ENCODE results near the gene NTM. TPM values are rescaled to one million over a fixed set of nuclear protein-coding genes. Genes with fewer than 3 reads are reported as not detected.

The NTM gene
- total RNA-seq, 1 experiment from 2014 or later: 16.4 TPM

DNA sequence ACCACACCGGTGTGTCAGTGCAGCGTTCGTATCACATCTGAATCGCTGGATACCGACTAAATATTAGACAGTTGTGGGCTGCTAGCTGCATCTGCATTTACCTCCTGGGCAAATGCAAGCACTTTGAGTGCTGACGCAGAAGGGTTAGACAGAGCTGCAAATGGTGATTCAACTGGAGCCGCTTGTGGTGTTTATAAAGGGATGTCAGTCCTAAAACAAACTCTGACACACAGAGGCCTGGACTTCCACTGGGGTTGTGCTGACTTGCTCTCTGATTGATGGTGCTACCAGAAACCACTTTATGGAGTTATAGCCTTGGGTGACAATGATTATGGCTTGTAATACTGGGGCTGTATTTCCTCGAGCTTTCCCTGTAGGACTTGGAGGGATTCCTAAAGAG, 374.4 kb downstream of the NTM start (continued):
- TF ChIP-seq, protein P1, sequence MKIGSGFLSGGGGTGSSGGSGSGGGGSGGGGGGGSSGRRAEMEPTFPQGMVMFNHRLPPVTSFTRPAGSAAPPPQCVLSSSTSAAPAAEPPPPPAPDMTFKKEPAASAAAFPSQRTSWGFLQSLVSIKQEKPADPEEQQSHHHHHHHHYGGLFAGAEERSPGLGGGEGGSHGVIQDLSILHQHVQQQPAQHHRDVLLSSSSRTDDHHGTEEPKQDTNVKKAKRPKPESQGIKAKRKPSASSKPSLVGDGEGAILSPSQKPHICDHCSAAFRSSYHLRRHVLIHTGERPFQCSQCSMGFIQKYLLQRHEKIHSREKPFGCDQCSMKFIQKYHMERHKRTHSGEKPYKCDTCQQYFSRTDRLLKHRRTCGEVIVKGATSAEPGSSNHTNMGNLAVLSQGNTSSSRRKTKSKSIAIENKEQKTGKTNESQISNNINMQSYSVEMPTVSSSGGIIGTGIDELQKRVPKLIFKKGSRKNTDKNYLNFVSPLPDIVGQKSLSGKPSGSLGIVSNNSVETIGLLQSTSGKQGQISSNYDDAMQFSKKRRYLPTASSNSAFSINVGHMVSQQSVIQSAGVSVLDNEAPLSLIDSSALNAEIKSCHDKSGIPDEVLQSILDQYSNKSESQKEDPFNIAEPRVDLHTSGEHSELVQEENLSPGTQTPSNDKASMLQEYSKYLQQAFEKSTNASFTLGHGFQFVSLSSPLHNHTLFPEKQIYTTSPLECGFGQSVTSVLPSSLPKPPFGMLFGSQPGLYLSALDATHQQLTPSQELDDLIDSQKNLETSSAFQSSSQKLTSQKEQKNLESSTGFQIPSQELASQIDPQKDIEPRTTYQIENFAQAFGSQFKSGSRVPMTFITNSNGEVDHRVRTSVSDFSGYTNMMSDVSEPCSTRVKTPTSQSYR (CRISPR knock-in tag; IDR thresholded peaks at IDR 0.05): no peak

DNA sequence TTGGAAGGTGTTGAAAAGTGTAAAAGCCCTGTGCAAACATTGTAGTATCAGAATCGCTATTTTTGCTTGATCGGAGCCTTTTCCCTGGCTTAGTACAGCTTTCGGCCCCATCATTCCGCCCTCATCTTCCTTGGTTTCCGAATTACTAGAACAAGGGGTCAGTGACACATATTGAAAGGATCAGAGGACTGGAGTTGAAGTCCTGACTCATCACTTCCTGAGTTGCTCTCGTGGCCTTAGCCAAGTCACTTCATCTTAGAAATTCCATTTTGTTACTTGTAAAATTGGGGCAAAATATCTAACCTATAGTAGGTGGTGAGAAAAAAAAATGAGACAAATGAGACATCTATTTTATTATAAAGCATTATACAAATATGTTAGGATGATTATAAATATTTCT, 375.0 kb downstream of the NTM start:
- CTCF ChIA-PET: interaction anchor here (1.0 to 1.1 kb wide), 2 partner anchors 15 to 51 kb away, joined by 3 to 4 read pairs; no protein-coding TSS in a partner anchor
- POLR2A ChIA-PET: no interaction called here
- no peak overlapping the region for H3K4me3 Mint-ChIP-seq
- H3K27me3 Mint-ChIP-seq (ENCODE audit: low read depth): no peaks in the 10 kb centered on the region
- H3K27ac Mint-ChIP-seq: no peak overlapping the region; the same call in 1 of the 2 replicates
- H3K36me3 Mint-ChIP-seq: no peaks in the 10 kb centered on the region
- H3K4me1 Mint-ChIP-seq: peaks cover 7% of the 10 kb centered on the region
- H3K9me3 Mint-ChIP-seq: no peaks in the 10 kb centered on the region
- no peak for DNase-seq (ENCODE audit: low spot score)
- TF ChIP-seq EMX1 (CRISPR knock-in tag; IDR thresholded peaks at IDR 0.05) (no peak), JAZF1 (CRISPR knock-in tag; IDR thresholded peaks at IDR 0.05) (no peak), SOX15 (CRISPR knock-in tag; IDR thresholded peaks at IDR 0.05) (no peak), ZBTB21 (CRISPR knock-in tag; IDR thresholded peaks at IDR 0.05; ENCODE audit: borderline replicate concordance) (no peak), RORB (CRISPR knock-in tag; IDR thresholded peaks at IDR 0.05) (no peak), FOXP1 (CRISPR knock-in tag; IDR thresholded peaks at IDR 0.05; ENCODE audit: borderline replicate concordance) (no peak), OVOL2 (CRISPR knock-in tag; IDR thresholded peaks at IDR 0.05; ENCODE audit: borderline replicate concordance) (no peak), ESRRA (CRISPR knock-in tag; IDR thresholded peaks at IDR 0.05; ENCODE audit: borderline replicate concordance) (no peak), RELA (CRISPR knock-in tag; IDR thresholded peaks at IDR 0.05; ENCODE audit: borderline replicate concordance) (no peak)
- TF ChIP-seq, protein P2, sequence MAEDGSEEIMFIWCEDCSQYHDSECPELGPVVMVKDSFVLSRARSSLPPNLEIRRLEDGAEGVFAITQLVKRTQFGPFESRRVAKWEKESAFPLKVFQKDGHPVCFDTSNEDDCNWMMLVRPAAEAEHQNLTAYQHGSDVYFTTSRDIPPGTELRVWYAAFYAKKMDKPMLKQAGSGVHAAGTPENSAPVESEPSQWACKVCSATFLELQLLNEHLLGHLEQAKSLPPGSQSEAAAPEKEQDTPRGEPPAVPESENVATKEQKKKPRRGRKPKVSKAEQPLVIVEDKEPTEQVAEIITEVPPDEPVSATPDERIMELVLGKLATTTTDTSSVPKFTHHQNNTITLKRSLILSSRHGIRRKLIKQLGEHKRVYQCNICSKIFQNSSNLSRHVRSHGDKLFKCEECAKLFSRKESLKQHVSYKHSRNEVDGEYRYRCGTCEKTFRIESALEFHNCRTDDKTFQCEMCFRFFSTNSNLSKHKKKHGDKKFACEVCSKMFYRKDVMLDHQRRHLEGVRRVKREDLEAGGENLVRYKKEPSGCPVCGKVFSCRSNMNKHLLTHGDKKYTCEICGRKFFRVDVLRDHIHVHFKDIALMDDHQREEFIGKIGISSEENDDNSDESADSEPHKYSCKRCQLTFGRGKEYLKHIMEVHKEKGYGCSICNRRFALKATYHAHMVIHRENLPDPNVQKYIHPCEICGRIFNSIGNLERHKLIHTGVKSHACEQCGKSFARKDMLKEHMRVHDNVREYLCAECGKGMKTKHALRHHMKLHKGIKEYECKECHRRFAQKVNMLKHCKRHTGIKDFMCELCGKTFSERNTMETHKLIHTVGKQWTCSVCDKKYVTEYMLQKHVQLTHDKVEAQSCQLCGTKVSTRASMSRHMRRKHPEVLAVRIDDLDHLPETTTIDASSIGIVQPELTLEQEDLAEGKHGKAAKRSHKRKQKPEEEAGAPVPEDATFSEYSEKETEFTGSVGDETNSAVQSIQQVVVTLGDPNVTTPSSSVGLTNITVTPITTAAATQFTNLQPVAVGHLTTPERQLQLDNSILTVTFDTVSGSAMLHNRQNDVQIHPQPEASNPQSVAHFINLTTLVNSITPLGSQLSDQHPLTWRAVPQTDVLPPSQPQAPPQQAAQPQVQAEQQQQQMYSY (CRISPR knock-in tag; IDR thresholded peaks at IDR 0.05): no peak
- TF ChIP-seq, protein P3, sequence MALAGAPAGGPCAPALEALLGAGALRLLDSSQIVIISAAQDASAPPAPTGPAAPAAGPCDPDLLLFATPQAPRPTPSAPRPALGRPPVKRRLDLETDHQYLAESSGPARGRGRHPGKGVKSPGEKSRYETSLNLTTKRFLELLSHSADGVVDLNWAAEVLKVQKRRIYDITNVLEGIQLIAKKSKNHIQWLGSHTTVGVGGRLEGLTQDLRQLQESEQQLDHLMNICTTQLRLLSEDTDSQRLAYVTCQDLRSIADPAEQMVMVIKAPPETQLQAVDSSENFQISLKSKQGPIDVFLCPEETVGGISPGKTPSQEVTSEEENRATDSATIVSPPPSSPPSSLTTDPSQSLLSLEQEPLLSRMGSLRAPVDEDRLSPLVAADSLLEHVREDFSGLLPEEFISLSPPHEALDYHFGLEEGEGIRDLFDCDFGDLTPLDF (CRISPR knock-in tag; IDR thresholded peaks at IDR 0.05): no peak
- TF ChIP-seq, protein P4, sequence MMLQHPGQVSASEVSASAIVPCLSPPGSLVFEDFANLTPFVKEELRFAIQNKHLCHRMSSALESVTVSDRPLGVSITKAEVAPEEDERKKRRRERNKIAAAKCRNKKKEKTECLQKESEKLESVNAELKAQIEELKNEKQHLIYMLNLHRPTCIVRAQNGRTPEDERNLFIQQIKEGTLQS (CRISPR knock-in tag; conservative IDR thresholded peaks at IDR 0.05): no peak
- no peak for ATAC-seq

DNA sequence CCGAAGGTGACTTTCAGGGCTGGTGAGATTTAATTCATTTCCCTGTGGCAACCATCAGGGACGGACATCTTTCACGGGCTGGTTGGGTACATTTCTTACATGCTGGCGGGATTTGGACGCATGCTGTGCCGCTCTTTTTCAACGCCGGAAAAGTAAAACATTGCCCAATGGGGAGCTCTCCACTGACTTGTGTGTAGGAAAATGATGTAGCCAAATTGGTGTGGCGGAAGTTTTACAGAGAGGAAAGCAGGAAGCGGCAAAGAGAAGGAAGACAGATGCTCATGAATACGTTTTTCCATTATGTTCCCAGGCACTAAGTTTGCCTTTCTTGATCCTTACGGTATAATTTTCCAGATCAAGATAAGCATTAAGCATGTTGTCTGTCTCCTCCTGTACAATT, 375.8 kb downstream of the NTM start:
- POLR2A ChIA-PET: no interaction called here
- no peak overlapping the region for H3K27ac Mint-ChIP-seq
- TF ChIP-seq, protein P5, sequence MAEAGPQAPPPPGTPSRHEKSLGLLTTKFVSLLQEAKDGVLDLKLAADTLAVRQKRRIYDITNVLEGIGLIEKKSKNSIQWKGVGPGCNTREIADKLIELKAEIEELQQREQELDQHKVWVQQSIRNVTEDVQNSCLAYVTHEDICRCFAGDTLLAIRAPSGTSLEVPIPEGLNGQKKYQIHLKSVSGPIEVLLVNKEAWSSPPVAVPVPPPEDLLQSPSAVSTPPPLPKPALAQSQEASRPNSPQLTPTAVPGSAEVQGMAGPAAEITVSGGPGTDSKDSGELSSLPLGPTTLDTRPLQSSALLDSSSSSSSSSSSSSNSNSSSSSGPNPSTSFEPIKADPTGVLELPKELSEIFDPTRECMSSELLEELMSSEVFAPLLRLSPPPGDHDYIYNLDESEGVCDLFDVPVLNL (CRISPR knock-in tag; IDR thresholded peaks at IDR 0.05; ENCODE audit: borderline replicate concordance, low read depth): no peak
- no peak for TF ChIP-seq GTF2I (CRISPR knock-in tag; conservative IDR thresholded peaks at IDR 0.05)
- TF ChIP-seq RORB (CRISPR knock-in tag; IDR thresholded peaks at IDR 0.05): no peak
- TF ChIP-seq, protein P6, sequence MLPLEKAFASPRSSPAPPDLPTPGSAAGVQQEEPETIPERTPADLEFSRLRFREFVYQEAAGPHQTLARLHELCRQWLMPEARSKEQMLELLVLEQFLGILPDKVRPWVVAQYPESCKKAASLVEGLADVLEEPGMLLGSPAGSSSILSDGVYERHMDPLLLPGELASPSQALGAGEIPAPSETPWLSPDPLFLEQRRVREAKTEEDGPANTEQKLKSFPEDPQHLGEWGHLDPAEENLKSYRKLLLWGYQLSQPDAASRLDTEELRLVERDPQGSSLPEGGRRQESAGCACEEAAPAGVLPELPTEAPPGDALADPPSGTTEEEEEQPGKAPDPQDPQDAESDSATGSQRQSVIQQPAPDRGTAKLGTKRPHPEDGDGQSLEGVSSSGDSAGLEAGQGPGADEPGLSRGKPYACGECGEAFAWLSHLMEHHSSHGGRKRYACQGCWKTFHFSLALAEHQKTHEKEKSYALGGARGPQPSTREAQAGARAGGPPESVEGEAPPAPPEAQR (CRISPR knock-in tag; IDR thresholded peaks at IDR 0.05): no peak
- TF ChIP-seq, protein P3 (CRISPR knock-in tag; IDR thresholded peaks at IDR 0.05): no peak
- TF ChIP-seq ZBTB21 (CRISPR knock-in tag; IDR thresholded peaks at IDR 0.05; ENCODE audit: borderline replicate concordance): no peak
- no peak for TF ChIP-seq TCF7 (CRISPR knock-in tag; IDR thresholded peaks at IDR 0.05; ENCODE audit: low read depth)
- TF ChIP-seq, protein P7, sequence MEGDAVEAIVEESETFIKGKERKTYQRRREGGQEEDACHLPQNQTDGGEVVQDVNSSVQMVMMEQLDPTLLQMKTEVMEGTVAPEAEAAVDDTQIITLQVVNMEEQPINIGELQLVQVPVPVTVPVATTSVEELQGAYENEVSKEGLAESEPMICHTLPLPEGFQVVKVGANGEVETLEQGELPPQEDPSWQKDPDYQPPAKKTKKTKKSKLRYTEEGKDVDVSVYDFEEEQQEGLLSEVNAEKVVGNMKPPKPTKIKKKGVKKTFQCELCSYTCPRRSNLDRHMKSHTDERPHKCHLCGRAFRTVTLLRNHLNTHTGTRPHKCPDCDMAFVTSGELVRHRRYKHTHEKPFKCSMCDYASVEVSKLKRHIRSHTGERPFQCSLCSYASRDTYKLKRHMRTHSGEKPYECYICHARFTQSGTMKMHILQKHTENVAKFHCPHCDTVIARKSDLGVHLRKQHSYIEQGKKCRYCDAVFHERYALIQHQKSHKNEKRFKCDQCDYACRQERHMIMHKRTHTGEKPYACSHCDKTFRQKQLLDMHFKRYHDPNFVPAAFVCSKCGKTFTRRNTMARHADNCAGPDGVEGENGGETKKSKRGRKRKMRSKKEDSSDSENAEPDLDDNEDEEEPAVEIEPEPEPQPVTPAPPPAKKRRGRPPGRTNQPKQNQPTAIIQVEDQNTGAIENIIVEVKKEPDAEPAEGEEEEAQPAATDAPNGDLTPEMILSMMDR (IDR thresholded peaks at IDR 0.05): no peak
- no peak for TF ChIP-seq NFE2L1 (CRISPR knock-in tag; IDR thresholded peaks at IDR 0.05)
- no peaks in the 10 kb centered on the region for H3K36me3 Mint-ChIP-seq
- DNase-seq (ENCODE audit: low spot score) (no peak), ATAC-seq (no peak)
- H3K9me3 Mint-ChIP-seq: no peaks in the 10 kb centered on the region
- H3K4me3 Mint-ChIP-seq: no peak overlapping the region
- peaks cover 7% of the 10 kb centered on the region for H3K4me1 Mint-ChIP-seq
- CTCF ChIA-PET: interaction anchor here (0.8 to 3.6 kb wide), 2 partner anchors 52 to 381 kb away, joined by 4 to 28 read pairs; no protein-coding TSS in a partner anchor
- no peaks in the 10 kb centered on the region for H3K27me3 Mint-ChIP-seq (ENCODE audit: low read depth)
